ENCODE data around the gene NDUFA8.

GRCh38 chr9:122118343-122119165 is 41.0 kb downstream of the NDUFA8 start:
- TF ChIP-seq ZFX (CRISPR knock-in tag; IDR thresholded peaks at IDR 0.05) (no peak), CTCF (IDR thresholded peaks at IDR 0.05 in 2 of 3, conservative IDR thresholded peaks at IDR 0.05 in 1 of 3; ENCODE audit: insufficient read depth in 2 of 3, low read depth in 1 of 3, low read length in 3 of 3) (no peak), BRF2 (IDR thresholded peaks at IDR 0.05; ENCODE audit: borderline replicate concordance, insufficient read depth, insufficient read length) (no peak), ZEB2 (IDR thresholded peaks at IDR 0.05) (no peak), USF2 (CRISPR knock-in tag; IDR thresholded peaks at IDR 0.05) (no peak)

Measured in K562 (cell line).